ENCODE results near the gene PIEZO2.

PIEZO2 gene

GRCh38 chr18:11002796-11003195 is 146.6 kb downstream of the PIEZO2 start:
- DNase-seq (ENCODE audit: extremely low read depth, insufficient read length), result no peak
- TF ChIP-seq, protein P1, sequence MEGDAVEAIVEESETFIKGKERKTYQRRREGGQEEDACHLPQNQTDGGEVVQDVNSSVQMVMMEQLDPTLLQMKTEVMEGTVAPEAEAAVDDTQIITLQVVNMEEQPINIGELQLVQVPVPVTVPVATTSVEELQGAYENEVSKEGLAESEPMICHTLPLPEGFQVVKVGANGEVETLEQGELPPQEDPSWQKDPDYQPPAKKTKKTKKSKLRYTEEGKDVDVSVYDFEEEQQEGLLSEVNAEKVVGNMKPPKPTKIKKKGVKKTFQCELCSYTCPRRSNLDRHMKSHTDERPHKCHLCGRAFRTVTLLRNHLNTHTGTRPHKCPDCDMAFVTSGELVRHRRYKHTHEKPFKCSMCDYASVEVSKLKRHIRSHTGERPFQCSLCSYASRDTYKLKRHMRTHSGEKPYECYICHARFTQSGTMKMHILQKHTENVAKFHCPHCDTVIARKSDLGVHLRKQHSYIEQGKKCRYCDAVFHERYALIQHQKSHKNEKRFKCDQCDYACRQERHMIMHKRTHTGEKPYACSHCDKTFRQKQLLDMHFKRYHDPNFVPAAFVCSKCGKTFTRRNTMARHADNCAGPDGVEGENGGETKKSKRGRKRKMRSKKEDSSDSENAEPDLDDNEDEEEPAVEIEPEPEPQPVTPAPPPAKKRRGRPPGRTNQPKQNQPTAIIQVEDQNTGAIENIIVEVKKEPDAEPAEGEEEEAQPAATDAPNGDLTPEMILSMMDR (IDR thresholded peaks at IDR 0.05; ENCODE audit: insufficient read depth, low read length, poor library complexity, severe bottlenecking), result no peak
- Histone ChIP-seq H3K36me3 (ENCODE audit: control insufficient read depth, insufficient read depth, low read length) (no peaks in the 10 kb centered on the region), H3K27me3 (replicated peaks; ENCODE audit: control insufficient read depth, insufficient read depth, low read length) (no peaks in the 10 kb centered on the region), H3K4me3 (replicated peaks; ENCODE audit: low read depth, low read length) (no peak overlapping the region)

GRCh38 chr18:11002277-11002676 is 147.1 kb downstream of the PIEZO2 start:
- Histone ChIP-seq H3K27me3 (replicated peaks; ENCODE audit: control insufficient read depth, insufficient read depth, low read length) (no peaks in the 10 kb centered on the region), H3K36me3 (ENCODE audit: control insufficient read depth, insufficient read depth, low read length) (no peaks in the 10 kb centered on the region), H3K4me3 (replicated peaks; ENCODE audit: low read depth, low read length) (no peak overlapping the region)
- TF ChIP-seq, protein P1 (IDR thresholded peaks at IDR 0.05; ENCODE audit: insufficient read depth, low read length, poor library complexity, severe bottlenecking), result no peak
- no peak for DNase-seq (ENCODE audit: extremely low read depth, insufficient read length)

DNA sequence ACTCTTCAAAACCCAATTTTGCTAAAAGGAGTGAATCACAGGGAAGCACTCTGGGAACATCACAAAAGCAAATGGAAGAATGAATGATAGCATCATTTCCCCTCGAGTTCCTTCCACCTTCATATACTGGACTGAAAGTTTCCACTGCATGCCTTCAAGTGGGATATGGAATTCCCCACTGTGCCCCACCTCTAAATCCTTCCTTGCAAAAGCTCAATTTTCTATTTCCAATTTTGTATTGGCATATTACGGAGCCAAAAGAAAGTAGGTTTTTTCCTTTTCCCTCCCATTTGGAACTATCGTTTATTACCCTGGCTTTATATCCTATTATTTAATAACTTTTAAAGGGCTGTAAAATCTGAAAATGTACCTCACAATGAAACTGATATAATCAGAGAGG is 149.3 kb downstream of the PIEZO2 start:
- Histone ChIP-seq H3K36me3 (ENCODE audit: control insufficient read depth, insufficient read depth, low read length) (no peaks in the 10 kb centered on the region), H3K27me3 (replicated peaks; ENCODE audit: control insufficient read depth, insufficient read depth, low read length) (no peaks in the 10 kb centered on the region), H3K4me3 (replicated peaks; ENCODE audit: low read depth, low read length) (no peak overlapping the region)
- TF ChIP-seq, protein P1 (IDR thresholded peaks at IDR 0.05; ENCODE audit: insufficient read depth, low read length, poor library complexity, severe bottlenecking), result no peak
- DNase-seq (ENCODE audit: extremely low read depth, insufficient read length), result no peak

- no peak for DNase-seq (ENCODE audit: extremely low read depth, insufficient read length)
- TF ChIP-seq, protein P1 (IDR thresholded peaks at IDR 0.05; ENCODE audit: insufficient read depth, low read length, poor library complexity, severe bottlenecking), result no peak
- H3K27me3 ChIP-seq (replicated peaks; ENCODE audit: control insufficient read depth, insufficient read depth, low read length), result no peaks in the 10 kb centered on the region
- no peaks in the 10 kb centered on the region for H3K36me3 ChIP-seq (ENCODE audit: control insufficient read depth, insufficient read depth, low read length)
- no peak overlapping the region for H3K4me3 ChIP-seq (replicated peaks; ENCODE audit: low read depth, low read length)
Observed at GRCh38 chr18:10997885-10998284, 151.5 kb downstream of the PIEZO2 start.

GRCh38 chr18:10995550-10995949 is 153.8 kb downstream of the PIEZO2 start:
- no peaks in the 10 kb centered on the region for H3K36me3 ChIP-seq (ENCODE audit: control insufficient read depth, insufficient read depth, low read length)
- H3K27me3 ChIP-seq (replicated peaks; ENCODE audit: control insufficient read depth, insufficient read depth, low read length), result no peaks in the 10 kb centered on the region
- no peak overlapping the region for H3K4me3 ChIP-seq (replicated peaks; ENCODE audit: low read depth, low read length)
- TF ChIP-seq, protein P1 (IDR thresholded peaks at IDR 0.05; ENCODE audit: insufficient read depth, low read length, poor library complexity, severe bottlenecking), result no peak
- no peak for DNase-seq (ENCODE audit: extremely low read depth, insufficient read length)

GRCh38 chr18:10989486-10989885 is 159.9 kb downstream of the PIEZO2 start:
- no peaks in the 10 kb centered on the region for H3K36me3 ChIP-seq (ENCODE audit: control insufficient read depth, insufficient read depth, low read length)
- H3K27me3 ChIP-seq (replicated peaks; ENCODE audit: control insufficient read depth, insufficient read depth, low read length), result no peaks in the 10 kb centered on the region
- H3K4me3 ChIP-seq (replicated peaks; ENCODE audit: low read depth, low read length), result no peak overlapping the region
- TF ChIP-seq, protein P1 (IDR thresholded peaks at IDR 0.05; ENCODE audit: insufficient read depth, low read length, poor library complexity, severe bottlenecking), result no peak
- no peak for DNase-seq (ENCODE audit: extremely low read depth, insufficient read length)

All from GM06990 (cell line).